Ishikawa (cell line): ENCODE data around the gene GLT8D2.

ENCODE experiments used
- EP300 ChIP-seq: IDR thresholded peaks from 2 replicates; pipeline ENCODE4 v1.6.1; 2012; ENCODE audit warnings: borderline replicate concordance
- NFIC ChIP-seq: IDR thresholded peaks from 2 replicates; pipeline ENCODE4 v1.6.1; 2012
- TAF1 ChIP-seq: IDR thresholded peaks from 2 replicates; pipeline ENCODE4 v1.6.1; 2012; ENCODE audit warnings: low read depth, mild to moderate bottlenecking

DNA sequence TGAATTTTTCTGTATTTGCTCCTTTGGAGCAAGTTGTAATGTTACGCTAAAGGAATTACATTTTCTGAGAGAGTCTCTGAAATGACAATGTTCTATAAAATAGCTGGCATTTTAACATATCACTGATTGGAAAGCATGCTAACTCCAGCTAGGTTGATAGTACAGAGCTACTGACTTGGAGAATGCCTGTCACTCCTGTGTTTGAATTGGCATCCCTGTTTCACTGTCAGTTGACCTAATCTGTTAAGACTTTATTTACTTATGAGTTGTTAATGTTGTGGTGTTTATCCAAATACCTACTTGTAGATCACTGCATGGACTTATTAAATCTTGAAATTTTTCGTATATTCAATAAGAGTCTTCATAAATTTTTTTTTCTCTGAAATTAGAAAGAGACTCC is 48.0 kb upstream of the GLT8D2 start:
- no peak for TF ChIP-seq TAF1
- TF ChIP-seq EP300, result no peak
- no peak for TF ChIP-seq NFIC
